NCI-H82 (cell line): ENCODE data around the gene COL27A1.
A peak's percentile ranks its signal among the peaks of the same experiment; 100 is the strongest.

Experiments
- DNase-seq: peaks from one replicate; lab custom pipeline; 2025; lab: John Stamatoyannopoulos, UW

Gene COL27A1

DNA sequence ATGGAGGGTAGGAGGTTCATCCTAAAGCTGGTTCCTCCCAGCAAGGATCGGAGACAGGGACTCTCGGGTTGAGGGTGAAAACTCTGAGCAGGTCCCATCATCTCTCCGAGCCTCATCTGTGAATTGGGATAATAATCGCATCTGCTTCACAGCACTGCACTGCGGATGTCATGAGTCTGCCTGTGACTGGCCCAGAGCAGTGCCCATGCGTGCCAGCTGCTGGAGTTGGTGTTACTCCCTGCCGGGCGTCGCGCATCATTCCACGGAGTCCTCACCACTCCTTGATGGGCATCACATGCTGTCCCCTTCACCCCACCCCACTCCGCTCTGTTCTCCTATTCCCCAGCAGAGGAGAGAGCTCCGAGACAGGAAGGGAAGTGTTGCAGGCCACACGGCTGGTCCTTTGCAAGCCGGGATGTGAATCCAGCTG lies 132.4 kb downstream of the COL27A1 start:
- no peak for DNase-seq

DNA sequence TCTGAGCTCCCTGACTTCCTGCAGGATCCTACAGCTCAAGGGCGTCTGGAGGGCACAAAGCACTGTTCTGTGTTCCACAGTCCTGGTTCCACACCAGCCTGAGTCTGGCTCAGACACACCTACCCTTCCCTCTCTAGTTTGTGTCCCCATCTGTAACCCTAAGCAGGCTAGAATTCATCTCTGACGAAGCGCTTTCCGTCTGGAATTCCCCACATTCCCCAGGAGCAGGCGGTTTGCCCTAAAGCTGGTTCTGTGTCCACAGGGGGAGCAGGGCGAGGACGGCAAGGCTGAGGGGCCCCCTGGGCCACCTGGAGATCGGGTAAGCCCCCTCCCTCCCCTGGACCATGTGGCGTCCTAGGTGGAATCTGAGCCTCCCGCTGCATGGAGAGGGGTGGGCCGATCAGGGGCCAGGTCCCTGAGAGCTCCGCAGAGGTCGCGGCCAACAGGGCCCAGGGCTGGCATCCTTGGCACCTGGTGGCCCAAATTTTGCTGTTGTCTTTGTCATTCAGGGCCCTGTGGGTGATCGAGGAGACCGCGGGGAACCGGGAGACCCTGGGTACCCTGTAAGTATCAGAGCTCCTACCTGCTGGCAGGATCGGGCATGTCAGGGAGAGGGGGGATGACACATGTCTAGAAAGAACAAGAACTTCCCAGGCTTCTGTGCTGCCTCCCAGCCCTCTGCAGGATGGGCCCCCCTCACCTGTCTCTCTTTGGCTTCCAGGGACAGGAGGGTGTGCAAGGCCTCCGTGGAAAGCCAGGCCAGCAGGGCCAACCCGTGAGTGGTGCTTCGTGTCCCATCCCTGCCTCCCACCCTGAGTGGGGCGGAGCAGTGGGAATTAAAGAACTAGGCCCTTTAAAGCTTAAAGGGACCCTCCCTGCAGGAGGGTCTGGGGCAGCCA lies 133.1 kb downstream of the COL27A1 start:
- peak; percentile 60 for DNase-seq

DNA sequence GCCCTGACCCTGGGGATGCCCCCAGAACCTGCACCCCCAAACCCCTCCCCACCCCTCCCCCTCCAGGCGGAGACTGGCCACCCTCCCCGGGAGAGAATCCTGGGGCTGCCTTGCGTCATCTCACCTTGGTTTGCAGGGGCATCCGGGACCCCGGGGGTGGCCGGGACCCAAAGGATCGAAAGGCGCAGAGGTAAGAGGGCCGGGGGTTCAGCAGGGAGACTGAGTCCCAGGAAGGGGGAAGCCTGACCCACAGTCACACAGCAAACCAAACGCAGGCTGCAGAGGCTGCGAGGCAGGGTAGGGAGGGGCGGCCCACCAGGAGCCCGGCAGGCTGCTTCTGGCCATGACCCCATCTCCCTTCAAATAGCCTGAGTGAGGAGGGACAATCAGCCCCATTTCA lies 133.8 kb downstream of the COL27A1 start:
- DNase-seq: no peak

DNA sequence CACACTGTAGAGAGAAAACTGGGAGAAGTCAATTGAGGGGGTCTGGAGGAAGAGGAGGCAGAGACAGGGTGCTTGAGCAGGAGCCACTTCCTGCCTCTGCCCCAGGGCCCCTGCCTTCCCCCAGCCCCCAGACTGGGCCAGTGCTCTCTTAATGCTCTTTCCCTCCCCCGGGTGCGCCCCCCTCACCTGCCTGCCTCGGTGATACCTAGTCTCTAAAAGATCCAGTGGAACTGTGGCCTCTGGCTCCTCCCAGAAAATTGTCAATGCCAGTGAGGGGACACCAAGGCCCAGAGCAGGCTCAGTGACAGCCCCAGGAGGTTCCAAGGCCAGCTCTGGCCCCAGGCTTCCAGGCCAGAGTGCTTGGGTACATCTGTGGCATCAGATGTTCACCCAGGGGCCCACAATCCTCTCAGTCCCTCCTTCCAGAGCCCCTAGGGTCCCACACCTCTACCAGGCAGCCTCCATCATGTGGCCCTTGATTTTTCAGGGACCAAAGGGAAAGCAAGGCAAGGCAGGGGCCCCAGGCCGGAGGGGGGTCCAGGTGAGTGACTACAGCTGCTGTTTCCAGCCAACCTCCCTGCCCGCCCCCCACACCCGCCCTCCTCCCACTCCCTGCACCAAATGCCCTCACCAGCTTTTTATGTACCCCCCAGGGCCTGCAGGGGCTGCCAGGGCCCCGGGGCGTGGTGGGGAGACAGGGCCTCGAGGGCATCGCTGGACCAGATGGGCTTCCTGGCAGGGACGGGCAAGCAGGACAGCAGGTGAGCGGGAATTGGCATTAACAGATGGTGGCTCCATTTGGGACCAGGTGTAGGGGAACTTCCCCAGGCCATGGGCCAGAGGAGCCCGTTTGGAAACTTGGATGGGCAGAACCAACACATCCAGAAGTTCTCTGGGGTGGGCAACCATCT lies 134.5 kb downstream of the COL27A1 start:
- no peak for DNase-seq

DNA sequence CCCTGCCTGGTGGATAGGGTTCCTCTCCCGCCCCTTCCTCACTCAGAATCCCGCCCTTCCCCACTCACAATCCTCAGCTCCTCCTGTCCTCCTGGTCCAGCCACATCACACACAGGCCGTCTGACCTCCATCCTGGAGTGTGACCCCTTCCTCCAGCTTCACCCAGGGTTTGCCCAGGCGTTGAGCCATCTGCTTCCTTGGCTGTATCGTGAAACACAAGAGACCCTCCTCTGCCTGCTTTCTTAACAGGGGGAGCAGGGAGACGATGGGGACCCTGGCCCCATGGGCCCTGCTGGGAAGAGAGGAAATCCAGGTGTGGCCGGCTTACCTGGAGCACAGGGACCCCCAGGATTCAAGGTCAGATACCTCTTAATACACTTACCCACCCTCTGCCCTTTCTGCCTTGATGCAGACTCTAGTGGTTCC lies 135.2 kb downstream of the COL27A1 start:
- DNase-seq: no peak

DNA sequence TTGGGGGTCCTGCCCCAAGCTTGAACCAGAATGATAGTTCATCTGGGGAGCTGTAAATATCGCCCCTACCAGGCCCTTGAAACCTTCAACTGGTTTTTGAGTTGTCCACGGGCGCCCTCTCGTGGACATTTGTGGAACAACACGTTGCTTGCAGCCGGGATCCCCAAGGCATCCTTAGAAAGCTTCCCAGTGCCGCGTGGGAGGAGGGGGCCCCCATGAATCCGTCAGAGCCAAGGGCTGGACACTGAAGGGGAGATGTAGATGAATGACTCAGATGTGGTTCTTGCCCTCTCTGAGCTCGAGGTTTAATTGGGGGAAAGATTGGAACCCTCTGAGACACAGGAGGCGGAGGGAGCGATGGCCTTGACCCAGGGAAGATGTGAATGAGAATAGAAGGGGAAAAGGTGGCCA lies 135.7 kb downstream of the COL27A1 start:
- peak; percentile 84 for DNase-seq

DNA sequence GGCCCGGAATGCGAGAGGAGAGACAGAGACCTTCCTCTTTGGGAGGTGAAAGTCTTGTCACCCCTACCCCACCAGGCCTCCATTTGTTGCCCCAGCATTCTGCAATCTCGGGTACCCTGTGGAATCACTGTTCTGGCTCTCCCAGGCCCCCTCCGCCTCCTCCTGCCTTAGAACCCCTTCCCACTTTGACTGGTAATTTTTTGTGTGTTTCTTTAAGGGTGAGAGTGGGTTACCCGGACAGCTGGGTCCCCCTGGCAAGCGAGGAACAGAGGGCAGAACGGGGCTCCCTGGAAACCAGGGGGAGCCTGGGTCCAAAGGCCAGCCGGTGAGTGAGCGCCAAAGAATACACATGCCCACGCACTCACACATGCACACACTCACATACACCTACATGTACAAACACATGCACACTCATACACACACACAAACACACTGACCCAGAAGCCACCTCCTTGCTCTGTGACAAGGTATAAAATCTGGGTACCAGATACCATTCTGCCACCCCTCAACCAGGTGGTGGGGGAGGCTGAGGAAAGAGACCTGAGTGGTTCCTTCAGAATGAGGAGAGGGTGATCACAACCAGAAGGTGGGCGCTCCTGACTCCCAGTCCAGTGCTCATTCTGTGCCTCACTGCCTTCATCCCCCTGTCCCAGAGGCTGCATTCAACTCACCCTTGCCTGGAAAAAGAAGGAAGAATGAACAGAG lies 136.7 kb downstream of the COL27A1 start:
- DNase-seq: no peak

DNA sequence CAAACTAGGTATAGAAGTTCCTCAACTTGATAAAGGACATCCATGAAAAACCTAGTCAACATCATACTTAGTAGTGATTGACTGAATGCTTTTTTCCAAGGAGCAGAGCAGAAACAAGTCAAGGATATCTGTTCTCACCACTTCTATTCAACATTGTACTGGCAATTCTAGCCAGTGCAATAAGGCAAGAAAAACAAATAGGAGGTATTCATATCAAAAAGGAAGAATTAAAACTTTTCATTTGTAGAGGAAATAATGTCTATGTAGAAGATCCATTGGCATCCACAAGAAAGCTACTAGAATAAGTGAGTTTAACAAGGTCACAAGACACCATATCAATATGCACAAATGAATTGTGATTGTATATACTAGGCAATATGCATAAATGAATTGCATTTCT lies 139.3 kb downstream of the COL27A1 start:
- DNase-seq: no peak

DNA sequence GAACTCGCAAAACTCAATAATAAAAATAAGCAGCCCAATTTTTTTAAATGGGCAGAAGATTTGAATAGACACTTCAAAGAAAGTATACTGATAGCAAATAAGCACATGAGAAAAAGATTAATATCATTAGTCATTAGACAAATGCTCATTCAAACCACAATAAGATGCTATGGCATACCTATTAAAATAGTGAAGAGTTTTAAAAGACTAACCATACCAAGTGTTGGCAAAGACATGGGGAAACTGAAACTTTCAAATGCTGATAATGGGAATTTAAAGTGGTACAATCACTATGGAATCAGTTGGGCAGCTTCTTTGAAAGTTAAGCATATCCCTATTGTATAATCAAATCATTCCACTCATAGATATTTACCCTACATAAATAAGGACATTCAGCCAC lies 141.0 kb downstream of the COL27A1 start:
- no peak for DNase-seq

DNA sequence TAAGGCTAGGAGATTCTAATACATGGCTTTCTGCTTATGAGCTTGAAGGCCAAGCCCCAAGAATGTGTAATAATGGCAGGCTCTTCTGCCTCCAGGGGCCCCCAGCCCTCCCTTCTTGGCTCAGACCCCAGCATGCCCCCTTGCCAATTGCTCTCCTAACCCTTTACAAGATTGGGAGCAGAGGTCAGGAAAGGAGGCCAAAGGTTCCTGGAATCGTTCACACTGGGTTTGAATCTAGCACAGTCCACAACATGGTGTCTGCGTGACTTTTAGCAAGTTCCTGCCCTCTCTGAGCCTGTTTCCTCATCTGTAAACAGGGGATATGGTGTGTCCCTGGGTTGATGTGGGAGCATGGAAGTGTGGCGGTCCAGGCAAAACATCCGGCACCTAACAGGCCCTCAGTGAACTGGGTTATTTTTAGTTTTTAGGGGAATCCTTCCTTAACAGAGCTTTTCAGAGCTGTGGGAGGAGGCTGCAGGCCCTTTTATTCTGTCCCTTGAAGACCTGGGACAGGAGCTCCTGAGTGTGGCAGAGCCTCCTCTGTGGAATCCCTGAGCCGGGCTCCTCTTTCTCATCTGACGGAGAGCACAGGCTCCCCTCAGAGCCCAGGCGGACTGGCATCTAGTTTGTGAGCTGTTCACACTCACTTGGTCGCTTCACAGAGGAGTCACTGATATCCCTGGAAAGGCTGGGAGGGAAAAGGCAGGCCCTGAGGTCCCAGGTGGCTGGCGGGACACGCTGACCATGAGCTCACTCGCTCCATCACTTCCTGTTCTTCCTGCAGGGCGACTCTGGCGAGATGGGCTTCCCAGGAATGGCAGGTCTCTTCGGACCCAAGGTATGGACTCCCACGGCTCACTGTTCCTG lies 144.2 kb downstream of the COL27A1 start:
- DNase-seq: no peak

DNA sequence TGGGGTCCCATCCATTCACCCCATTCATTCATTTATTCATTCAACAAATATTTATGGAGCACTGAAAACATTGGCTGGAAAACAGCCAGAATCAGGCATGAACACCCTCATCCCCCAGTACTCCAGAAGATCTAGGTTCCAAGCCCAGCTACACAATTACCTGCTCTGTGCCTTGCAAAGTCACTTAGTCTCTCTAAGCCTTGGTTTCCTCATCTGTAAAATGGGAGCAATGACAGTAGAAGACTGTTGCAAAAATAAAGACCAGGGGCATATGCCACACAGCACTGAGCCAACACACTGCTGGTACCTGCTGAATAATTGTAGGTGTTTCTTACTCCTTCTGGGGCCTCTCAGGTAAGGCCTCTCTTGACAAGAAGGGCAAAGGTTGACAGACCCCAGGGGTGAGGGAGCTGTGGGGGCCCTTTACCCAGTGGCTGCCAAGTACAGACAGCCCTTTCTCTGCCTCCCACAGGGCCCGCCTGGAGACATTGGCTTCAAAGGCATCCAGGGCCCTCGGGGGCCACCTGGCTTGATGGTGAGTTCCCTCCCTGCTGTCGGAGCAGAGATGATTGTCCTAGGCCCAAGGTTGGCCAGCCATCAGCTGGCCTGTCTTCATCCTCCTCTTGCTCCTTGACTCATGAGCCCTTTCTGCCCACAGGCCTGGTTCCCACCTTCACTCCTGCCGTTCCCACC lies 145.0 kb downstream of the COL27A1 start:
- no peak for DNase-seq

DNA sequence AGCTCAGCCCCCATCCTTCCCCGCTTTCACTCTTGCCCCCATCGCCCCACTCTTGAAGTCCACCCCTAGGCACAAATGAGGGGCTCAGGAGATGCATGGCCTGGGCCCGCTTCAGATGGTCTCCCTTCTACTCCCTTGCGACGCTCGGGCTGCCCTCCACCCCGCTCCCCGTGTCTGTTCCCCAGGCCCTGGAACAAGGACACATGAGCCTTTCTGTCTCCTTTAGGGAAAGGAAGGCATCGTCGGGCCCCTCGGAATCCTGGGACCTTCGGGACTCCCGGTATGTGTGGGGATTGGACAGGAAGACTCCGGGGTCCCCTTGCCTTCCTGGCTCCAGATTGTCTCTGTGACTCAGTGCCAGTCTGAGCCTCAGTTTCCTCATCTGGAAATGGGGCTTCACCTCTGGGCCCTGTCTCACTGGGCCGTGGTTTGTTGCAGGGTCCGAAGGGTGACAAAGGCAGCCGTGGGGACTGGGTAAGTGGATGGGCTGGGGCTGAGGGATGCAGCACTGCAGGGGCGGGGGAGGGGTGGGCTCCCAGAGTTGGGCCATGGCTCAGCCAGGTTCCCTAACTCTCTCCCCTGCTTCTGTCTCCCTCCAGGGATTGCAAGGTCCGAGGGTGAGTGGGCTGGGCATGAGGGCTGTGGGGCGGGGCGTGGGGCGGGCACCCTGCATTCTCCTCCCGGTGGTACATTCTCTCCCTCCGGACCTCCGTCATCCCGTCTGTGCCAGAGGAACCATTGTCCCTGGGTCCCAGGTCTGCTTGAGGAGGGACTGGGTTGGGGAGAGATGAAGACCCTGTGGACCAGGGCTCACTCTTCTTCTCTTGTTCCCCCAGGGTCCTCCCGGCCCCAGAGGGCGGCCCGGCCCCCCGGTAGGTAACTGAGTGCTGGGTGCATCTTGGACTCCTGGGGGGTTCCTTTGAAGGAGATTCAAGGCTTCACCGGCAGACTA lies 145.8 kb downstream of the COL27A1 start:
- DNase-seq: no peak

DNA sequence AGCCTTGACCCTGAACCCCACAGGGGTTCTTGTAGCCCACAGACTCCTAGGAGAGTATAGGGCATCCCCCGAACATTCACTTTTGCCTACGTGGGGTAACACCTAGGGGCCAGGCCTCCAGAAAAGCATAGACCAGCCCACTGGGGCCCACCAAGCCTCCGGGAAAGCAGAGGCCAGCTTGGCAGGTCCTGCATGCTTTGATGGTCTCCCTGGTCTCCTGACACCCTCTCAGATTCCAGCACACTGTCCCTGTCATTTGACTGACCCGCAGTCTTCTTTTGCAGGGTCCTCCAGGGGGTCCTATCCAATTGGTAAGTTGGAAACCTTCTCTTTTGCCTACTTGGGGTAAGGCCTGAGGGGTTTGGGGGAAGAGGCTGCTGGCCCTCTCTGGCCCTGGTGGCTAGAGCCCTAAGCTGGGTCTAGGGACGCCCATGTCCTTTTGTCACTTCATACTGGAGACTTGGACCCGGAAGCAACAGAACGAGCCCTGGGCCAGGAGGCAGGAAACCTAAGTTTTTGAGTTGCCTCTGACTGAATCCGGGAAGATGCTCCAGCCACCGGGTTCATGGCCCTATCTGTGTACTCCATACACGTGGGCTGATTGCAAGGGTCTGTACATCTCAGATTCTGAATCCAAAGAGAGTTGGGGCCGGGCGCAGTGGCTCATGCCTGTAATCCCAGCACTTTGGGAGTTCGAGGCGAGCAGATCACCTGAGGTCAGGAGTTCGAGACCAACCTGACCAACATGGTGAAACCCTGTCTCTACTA lies 146.6 kb downstream of the COL27A1 start:
- no peak for DNase-seq

DNA sequence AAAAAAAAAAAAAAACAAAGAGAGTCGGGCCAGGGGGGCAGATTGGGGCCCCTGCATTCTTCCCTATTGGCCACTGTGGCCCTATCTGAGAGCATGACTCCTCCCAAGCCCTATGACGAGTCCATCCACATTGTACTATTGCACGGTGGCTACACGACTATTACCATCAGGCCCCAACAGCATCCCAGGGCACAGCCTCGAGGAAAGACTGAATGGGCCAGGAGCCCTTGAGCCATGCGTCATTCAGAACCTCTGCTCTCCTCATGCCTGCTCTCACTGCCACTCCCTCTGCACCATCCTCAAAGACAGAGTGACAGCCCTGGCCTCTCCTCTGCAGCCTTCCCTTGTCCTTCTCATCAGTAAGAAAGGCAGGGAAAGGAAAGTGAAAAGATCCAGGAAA lies 147.4 kb downstream of the COL27A1 start:
- DNase-seq: no peak

DNA sequence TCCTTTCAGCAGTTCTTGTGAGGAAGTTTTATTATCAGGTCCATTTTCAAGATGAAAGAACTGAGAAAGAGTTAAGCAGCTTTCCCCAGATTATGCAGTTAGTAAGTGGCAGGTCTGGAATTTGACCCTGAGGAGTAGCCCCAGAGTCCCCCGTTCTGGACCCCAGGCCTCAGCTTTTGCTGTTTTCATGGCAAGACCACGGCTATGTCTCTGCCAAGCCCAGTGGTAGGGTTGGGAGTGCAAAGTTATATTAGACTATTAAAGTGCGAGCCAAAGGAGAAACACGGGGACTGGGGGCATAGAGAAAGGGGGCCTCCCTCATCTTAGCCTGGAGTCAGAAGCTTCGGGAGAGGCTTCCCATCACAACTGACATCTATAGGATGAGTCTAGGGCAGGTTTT lies 148.2 kb downstream of the COL27A1 start:
- no peak for DNase-seq

DNA sequence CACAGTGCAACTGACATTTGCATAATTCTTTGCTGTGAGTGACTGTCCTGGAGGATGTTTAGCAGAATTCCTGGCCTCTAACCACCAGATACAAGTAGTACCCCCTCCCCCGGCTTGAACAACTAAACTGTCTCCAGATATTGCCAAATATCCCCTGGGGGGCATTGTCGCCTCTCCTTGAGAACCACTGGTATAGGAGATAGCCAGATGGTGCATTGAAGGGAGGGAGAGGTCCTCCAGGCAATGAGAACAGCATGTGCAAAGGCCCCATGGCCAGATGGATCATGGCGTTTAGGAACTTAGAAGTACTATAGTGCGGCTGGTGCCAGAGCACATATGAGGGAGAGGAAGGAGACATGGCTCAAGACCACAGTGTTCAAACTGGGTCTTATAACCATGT lies 148.6 kb downstream of the COL27A1 start:
- DNase-seq: peak; percentile 72

DNA sequence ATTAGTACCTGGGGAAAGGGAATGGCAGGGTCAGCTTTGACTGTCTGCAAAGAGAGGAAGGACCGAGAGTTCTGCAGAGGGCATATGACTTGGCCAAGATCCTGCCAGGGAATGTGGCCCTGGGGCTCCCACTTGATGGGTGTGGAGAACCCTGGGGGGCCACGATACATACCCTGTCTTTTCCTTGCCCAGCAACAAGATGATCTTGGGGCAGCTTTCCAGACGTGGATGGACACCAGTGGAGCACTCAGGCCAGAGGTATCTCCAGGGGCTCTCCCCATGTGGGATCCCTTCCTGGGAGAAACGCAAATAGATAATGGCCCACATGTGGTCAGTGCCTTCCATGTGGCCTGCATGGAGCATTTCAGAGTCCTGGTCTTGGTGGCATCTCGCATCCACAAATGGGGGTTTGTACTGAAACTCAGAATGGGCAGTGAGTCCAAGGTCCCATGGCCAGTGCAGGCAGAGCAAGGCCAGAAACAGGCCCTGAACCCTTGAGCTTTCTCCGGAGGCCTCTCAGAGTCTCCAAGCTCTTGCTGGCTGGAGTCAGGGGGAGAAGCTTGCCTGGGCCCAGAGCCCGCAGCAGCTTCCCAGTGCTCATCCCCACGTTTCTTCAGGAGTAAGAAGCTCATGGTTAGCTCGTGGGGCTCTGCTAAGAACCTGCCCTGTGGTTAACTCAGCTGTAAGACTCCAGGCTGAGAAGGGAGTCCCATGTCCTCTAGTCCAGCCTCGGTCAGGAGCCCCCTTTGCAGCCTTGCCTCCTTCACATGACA lies 149.3 kb downstream of the COL27A1 start:
- no peak for DNase-seq

DNA sequence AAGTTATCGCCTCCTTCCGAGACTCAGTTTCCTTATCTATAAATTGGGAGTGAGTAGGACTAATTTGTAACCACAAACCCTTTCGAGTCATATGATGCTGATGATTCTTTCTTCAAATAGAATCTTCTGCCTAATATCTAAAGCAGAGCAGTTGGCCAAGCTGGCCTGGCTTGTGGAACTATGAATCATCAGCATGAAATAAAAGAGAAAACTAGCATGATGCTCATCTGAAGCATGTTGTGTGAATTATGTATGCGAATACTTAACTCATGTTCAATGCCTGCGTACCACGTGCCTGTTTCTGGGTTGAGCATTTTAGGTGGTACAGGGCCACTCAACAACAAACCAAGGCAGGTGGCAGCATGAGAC lies 152.5 kb downstream of the COL27A1 start:
- no peak for DNase-seq
